ENCODE data around the gene ERBIN.

DNA sequence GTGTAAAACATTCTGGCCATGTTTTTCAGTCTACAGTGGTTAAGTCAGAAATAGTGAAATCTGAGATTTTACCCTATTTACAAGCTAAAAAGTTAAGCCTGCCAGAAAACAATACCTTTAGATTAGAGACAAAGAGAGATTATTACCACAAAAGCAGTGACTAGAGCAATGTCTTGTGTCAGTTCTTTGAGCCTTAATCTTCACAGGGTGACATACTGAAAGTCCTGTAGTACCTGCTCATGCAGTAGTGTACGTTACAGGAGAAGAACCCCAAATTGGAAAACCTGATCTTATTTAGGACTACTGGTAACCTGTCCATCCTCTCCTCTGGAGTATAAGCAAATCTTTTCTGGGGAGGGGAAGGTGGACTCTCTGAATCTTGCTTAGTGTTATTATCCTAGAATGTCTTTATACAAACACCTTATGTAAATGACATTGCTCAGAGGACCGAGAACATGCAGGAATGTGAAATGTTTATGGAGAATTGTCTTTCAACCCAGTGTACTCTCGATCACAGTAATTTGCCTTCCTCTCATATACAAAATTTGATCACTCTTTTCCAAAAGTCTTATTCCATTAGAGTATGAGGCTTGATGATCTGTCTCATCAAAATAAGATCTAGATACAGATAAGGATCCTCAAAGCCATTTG, 55.7 kb downstream of the ERBIN start:
- no peak for TF ChIP-seq CTCF (IDR thresholded peaks at IDR 0.05; ENCODE audit: borderline replicate concordance, extremely low read depth, low read length, poor library complexity, severe bottlenecking)
- TF ChIP-seq EZH2 (IDR thresholded peaks at IDR 0.05; ENCODE audit: borderline replicate concordance, low read depth, low read length, severe bottlenecking) = no peak

Data from DND-41 (cell line).